Peyer's patch (tissue), 4 donors: ENCODE measurements around the gene FILIP1L. TPM values are rescaled to one million over a fixed set of nuclear protein-coding genes. Genes with fewer than 3 reads are reported as not detected.

Experiments used
- DNase-seq, 3 donors: peaks; one replicate each; pipeline ENCODE4 v3.0.0-alpha.2; 2017 to 2019
- H3K27ac ChIP-seq, 4 donors: fragments of 200-600 bp; sonication (generic); one replicate each; pipeline ENCODE4 v1.5.1; 2016 to 2019
- H3K27me3 ChIP-seq, 2 donors: fragments of 200-600 bp; sonication (generic); one replicate each; pipeline ENCODE4 v1.5.1; 2019
- H3K36me3 ChIP-seq, 3 donors: fragments of 200-600 bp; sonication (generic); one replicate each; pipeline ENCODE4 v1.5.1; 2016 to 2019
- H3K4me1 ChIP-seq, 4 donors: fragments of 200-600 bp; sonication (generic); one replicate each; pipeline ENCODE4 v1.5.1; 2016 to 2019
- H3K4me3 ChIP-seq, 4 donors: fragments of 200-600 bp; sonication (generic); 1 replicate in 3 of 4; 2 replicates in 1 of 4; pipeline ENCODE4 v1.5.1; 2016 to 2019; ENCODE audit warnings: mild to moderate bottlenecking in 1 of 4
- H3K9me3 ChIP-seq, 4 donors: fragments of 200-600 bp; sonication (generic); one replicate each; pipeline ENCODE4 v1.5.1; 2016 to 2019; ENCODE audit warnings: mild to moderate bottlenecking in 1 of 4
- CTCF ChIP-seq, 6 experiments: fragments of 450-650 bp in 4 of 6; fragments of 200-600 bp in 2 of 6; sonication (generic) in 1 of 6; IDR thresholded peaks; one replicate each; pipeline ENCODE4 v1.5.1; 2017 to 2019; ENCODE audit warnings: antibody characterized with exemption in 6 of 6, mild to moderate bottlenecking in 3 of 6, moderate library complexity in 1 of 6
- POLR2A ChIP-seq, 2 donors: fragments of 450-650 bp; IDR thresholded peaks; one replicate each; pipeline ENCODE4 v1.5.1; 2017; ENCODE audit warnings: antibody characterized with exemption in 2 of 2, mild to moderate bottlenecking in 2 of 2, moderate library complexity in 2 of 2
- total RNA-seq, 4 donors: library from RNA; depleted of rRNA; stranded (reverse); fragments of >200 nt; gene quantifications; one replicate each; pipeline ENCODE4 v1.1.0, GENCODE V29; 2016

The FILIP1L gene
- total RNA-seq, 4 donors from 2014 or later, result 5.3 to 69.3 (median 13.1) TPM

- TF ChIP-seq POLR2A (IDR thresholded peaks at IDR 0.05) (no peak), CTCF (IDR thresholded peaks at IDR 0.05) (no peak)
These were observed 30.0 kb downstream of the FILIP1L start for GRCh38 chr3:100084100-100084806.

GRCh38 chr3:100083209-100083608 is 31.1 kb downstream of the FILIP1L start:
- no peaks in the 10 kb centered on the region for H3K9me3 ChIP-seq
- DNase-seq, result no peak
- TF ChIP-seq POLR2A (IDR thresholded peaks at IDR 0.05) (no peak), CTCF (IDR thresholded peaks at IDR 0.05) (no peak)
- peak overlapping the region in 1 of 4 donors; percentile 48 for H3K27ac ChIP-seq
- no peaks in the 10 kb centered on the region for H3K36me3 ChIP-seq
- H3K4me3 ChIP-seq, result no peak overlapping the region
- no peaks in the 10 kb centered on the region for H3K27me3 ChIP-seq
- no peaks in the 10 kb centered on the region for H3K4me1 ChIP-seq

More at GRCh38 chr3:100084100-100084806, 30.0 kb downstream of the FILIP1L start:
- no peak overlapping the region for H3K4me3 ChIP-seq
- H3K36me3 ChIP-seq, result no peaks in the 10 kb centered on the region
- H3K27ac ChIP-seq, result no peak overlapping the region
- H3K4me1 ChIP-seq, result no peaks in the 10 kb centered on the region
- H3K27me3 ChIP-seq, result no peaks in the 10 kb centered on the region
- no peaks in the 10 kb centered on the region for H3K9me3 ChIP-seq
- DNase-seq, result no peak

GRCh38 chr3:100082714-100083113 is 31.6 kb downstream of the FILIP1L start:
- Histone ChIP-seq H3K36me3 (no peaks in the 10 kb centered on the region), H3K9me3 (no peaks in the 10 kb centered on the region), H3K4me1 (no peaks in the 10 kb centered on the region), H3K27me3 (no peaks in the 10 kb centered on the region), H3K27ac (peak overlapping the region in 1 of 4 donors; percentile 48), H3K4me3 (no peak overlapping the region)
- TF ChIP-seq CTCF (IDR thresholded peaks at IDR 0.05) (no peak), POLR2A (IDR thresholded peaks at IDR 0.05) (no peak)
- no peak for DNase-seq

- peak overlapping the region in 1 of 4 donors; percentile 48 for H3K27ac ChIP-seq
- no peaks in the 10 kb centered on the region for H3K36me3 ChIP-seq
- TF ChIP-seq POLR2A (IDR thresholded peaks at IDR 0.05) (no peak), CTCF (IDR thresholded peaks at IDR 0.05) (no peak)
- no peak for DNase-seq
- H3K4me1 ChIP-seq, result no peaks in the 10 kb centered on the region
- no peaks in the 10 kb centered on the region for H3K9me3 ChIP-seq
- no peak overlapping the region for H3K4me3 ChIP-seq
- no peaks in the 10 kb centered on the region for H3K27me3 ChIP-seq
These were observed 32.2 kb downstream of the FILIP1L start for GRCh38 chr3:100081986-100082692.

- Histone ChIP-seq H3K4me3 (no peak overlapping the region), H3K27ac (peak overlapping the region in 1 of 4 donors; percentile 48)
- no peak for TF ChIP-seq CTCF (IDR thresholded peaks at IDR 0.05)
- TF ChIP-seq POLR2A (IDR thresholded peaks at IDR 0.05), result no peak
These were observed 33.0 kb downstream of the FILIP1L start for GRCh38 chr3:100081311-100081710.

More at GRCh38 chr3:100081311-100081710, 33.0 kb downstream of the FILIP1L start:
- H3K9me3 ChIP-seq, result no peaks in the 10 kb centered on the region
- no peaks in the 10 kb centered on the region for H3K36me3 ChIP-seq
- no peak for DNase-seq
- no peaks in the 10 kb centered on the region for H3K27me3 ChIP-seq
- H3K4me1 ChIP-seq, result peaks cover 0 to 5% (median 1%) of the 10 kb centered on the region in 4 donors
